HL-60/S4 (cell line): ENCODE results near the gene CXorf58.

ENCODE experiments used
- in situ Hi-C: fragments of 300-500 bp; cut with MboI; formaldehyde crosslinking; loops from 2 replicates; pipeline ENCODE4 v1.14.3; 2022; ENCODE audit warnings: low sequenced_read_pairs

The CXorf58 gene

GRCh38 chrX:23900220-23900797, 7.5 kb upstream of the CXorf58 start:
- in situ Hi-C loops: loop anchor here (10.0 kb wide), 2 partner anchors 116 to 206 kb away; partner anchors contain the start of gene SAT1

- in situ Hi-C loops: loop anchor here (10.0 kb wide), 2 partner anchors 116 to 206 kb away; partner anchors contain the start of gene SAT1
These were observed 6.7 kb upstream of the CXorf58 start for GRCh38 chrX:23901060-23901459.

DNA sequence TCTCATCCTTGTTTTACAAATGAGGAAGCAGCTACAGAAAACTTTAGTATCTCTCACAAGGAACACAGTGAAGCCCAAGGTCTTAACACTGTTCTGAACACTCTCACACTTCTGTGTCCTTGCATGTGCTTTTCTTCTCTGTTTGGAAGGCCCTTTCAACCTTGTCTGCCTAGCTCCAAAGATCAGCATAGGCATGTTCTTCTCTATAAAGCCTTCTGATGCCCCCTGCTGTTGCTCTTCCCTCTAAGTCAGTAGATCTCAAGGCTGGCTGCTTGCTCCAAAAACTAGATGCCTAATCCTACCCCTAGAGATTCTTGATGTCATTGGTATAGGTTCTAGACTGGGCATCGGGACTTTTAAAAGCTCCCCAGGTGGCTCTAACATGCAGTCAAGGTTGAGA, 6.0 kb upstream of the CXorf58 start:
- in situ Hi-C loops: loop anchor here (10.0 kb wide), 2 partner anchors 117 to 207 kb away; partner anchors contain the start of gene SAT1

DNA sequence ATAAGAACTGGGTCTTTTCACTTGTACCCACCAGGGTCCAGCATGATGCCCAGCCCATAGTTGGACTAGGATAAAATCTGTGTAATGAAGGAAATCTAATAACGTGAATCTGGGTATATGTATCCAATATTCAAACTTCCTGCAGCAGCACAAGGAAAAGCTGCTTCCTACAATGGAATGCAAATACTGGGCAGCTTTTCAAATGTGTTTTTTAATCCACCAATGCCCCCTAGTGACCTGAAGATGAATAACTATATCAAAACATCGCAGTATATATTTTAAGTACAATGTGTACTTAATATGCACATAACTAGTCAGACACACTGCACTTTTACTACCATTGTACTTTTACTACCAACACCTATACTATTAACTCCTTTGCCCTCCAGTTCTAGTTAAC, 5.4 kb upstream of the CXorf58 start:
- in situ Hi-C loops: loop anchor here (10.0 kb wide), 2 partner anchors 118 to 208 kb away; partner anchors contain the start of gene SAT1

DNA sequence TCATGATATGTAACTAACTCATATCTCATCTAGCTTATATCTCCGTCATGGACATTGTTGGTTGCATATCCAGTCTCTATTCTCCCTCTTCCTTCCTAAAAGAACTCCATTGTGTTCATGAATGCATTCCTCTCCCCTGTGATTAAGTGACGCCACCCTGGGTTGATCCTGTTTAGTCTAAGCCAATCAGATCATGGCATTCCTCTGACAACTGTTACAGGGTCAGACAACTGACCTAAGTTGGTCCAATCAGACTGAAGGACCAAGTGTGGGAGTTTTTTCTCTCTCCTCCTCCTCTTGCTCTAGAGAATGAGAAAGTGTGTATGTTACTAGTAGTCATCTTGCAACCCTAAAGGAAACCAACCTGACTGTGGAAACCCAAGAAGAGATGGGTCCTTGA, 3.7 kb upstream of the CXorf58 start:
- in situ Hi-C loops: loop anchor here (10.0 kb wide), 2 partner anchors 119 to 209 kb away; partner anchors contain the start of gene SAT1

DNA sequence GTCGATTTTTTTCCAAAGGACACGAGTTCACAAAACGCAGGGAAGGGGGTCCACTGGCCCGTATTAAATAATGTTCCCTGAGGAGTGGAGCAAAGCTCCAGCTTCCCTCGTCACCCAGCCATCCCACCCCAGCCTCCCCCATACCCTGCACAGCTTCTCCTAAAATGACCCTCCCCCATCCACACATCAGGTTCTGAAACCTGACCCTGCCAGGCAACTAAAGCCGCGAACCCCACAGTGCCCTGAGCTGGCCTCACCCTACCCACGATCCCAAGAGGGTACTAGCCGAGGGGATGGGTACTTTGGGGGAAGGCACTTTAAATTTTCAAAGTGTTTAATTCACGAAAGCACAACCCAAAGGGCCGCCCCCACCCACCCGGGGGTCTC, 702 bp upstream of the CXorf58 start:
- in situ Hi-C loops: loop anchor here (10.0 kb wide), 2 partner anchors 122 to 212 kb away; partner anchors contain the start of gene SAT1

DNA sequence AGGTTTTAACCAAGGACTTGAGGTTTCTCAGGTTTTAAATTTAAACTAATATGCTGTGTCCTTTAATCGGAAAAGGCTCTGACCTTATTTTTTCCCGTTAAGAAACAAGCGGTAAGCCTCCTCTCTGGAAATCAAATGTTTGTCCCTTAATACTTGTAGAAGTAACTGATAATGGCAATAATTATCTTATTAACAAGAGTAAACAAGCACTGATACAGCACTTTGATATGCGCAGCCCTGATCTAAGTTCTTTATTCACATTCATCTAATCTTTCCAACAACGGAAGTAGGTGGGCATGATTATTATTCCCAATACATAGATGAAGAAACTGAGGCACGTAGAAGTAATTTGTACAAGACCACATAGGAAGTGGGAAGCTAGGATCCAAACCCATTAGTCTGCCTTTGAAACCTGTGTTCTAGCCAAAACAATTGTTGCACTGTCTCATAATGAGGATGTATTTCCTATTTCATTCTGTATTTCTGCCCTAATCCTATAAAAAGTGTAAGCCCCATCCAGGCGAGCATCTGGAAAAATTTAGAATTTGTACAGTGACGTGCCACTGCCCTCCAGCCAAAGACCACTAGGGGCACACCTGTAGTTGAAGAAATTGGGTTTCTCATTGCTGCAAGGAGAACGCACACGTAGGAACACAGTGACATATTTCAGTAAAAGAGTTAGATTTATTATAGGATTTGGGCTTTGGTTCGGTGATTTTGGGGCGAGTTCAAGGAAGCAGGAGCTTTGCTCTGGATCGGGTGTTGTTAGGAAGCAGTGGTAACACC, 606 bp downstream of the CXorf58 start:
- in situ Hi-C loops: loop anchor here (10.0 kb wide), 2 partner anchors 124 to 214 kb away; partner anchors contain the start of gene SAT1

DNA sequence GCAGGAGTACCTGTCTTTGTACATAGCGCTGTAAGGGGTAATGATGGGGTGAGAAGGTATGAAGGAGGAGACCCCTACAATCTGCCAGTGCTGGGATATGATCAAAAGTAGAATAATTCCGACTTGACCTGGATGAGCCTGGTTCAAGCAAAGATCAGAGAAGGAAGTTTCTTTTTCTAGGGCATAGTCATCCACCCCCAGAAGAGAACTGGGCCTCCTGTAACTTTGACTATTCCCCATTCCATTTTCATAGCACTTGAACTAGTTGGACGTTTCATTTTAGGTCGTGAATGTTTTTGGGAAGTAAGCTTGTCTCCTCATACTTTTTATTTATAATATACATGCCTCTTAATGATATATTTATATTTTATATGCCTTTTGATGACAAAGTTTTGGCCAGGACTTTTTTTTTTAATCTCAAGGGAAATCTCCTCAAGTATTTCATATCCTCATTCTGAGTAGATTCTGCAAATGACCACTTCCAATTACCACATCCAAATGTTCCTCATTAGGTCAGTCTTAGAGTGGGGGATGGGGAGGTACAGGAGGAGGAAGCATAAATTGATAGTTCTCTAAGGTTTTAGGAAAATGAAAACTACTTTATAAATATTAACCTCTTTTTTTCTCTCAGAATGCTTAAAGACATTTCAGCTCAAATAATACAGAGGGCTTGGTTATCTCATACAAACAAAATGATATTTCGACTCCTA, 3.5 kb downstream of the CXorf58 start:
- in situ Hi-C loops: no loop called here

DNA sequence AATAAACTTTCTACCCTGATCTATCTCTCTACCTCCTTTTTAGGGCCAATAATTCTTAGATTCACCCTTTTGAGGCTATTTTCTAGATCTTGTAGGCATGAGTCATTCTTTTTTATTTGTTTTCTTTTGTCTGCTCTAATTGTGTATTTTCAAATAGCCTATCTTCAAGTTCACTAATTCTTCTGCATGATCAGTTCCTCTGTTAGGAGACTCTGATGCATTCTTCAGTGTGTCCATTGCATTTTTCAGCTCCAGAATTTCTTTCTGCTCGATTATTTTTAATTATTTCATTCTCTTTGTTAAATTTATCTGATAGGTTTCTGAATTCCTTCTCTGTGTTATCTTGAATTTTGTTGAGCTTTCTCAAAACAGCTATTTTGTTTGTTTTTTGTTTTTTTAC, 11.3 kb downstream of the CXorf58 start:
- in situ Hi-C loops: no loop called here

DNA sequence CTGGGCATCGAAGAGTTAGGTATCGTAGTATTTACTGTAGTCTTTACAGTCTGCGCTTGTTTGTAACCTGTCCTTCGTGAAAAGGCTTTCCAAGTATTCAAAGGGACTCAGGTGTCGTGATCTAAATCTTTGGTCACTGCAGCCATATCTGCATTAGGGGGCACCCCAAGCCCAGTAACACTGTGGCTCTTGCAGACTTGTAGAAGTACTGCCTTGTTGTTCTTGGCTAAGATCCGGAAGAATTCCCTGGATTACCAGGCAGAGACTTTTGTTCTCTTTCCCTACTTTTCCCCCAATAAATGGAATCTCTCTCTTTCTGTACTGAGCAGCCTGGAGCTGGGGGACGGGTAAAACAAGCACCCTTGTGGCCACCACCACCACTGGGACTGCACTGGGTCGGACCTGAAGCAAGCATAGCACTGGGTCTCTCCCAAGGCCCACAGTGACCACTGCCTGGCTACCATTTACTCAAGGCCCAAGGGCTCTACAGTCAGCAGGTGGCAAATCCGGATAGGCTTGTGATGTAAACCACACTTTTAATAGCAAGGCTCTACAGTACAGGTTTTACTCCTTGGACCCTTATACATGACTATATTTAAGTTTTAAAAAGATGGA, 12.0 kb downstream of the CXorf58 start:
- in situ Hi-C loops: no loop called here

GRCh38 chrX:23926015-23926414, 18.2 kb downstream of the CXorf58 start:
- in situ Hi-C loops: no loop called here

GRCh38 chrX:23930894-23931604, 23.2 kb downstream of the CXorf58 start:
- in situ Hi-C loops: no loop called here

GRCh38 chrX:23932046-23932445, 24.2 kb downstream of the CXorf58 start:
- in situ Hi-C loops: no loop called here

DNA sequence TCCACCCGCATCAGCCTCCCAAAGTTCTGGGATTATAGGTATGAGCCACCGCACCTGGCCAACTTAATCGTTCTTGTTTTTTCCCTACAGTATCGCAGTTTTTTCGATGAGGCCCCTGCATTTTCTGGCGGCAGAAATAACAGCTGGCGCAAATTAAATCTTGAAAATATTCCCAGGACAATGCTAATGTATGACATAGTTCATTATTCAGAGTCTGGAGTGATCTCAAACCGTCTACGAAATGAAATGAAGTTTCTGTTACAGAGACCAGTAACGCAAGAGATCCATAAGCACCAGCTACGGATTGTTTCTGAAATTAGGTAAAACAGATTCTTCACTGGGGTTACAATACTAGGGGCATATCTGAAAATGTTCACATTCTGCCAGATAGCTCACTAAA, 27.3 kb downstream of the CXorf58 start:
- in situ Hi-C loops: no loop called here

DNA sequence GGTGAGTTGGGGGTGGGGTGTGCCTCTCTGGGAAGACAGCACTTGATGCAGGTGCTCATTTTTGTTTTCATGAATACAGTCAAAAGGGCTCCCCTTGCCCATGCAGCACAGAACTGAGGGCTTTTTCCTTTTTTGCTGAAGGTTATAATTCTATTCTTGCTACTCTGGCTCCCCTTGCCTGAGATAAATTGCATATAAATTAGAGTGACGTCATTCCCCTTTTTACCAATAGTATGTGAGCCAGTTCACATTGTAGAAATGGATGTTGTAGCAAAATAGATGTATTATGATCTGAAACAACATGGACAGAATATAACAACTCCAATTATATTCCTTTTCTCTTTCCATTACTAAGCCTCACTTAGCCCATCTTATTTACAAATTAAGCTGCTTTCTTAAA, 28.4 kb downstream of the CXorf58 start:
- in situ Hi-C loops: no loop called here

GRCh38 chrX:23937100-23937499, 29.3 kb downstream of the CXorf58 start:
- in situ Hi-C loops: no loop called here

DNA sequence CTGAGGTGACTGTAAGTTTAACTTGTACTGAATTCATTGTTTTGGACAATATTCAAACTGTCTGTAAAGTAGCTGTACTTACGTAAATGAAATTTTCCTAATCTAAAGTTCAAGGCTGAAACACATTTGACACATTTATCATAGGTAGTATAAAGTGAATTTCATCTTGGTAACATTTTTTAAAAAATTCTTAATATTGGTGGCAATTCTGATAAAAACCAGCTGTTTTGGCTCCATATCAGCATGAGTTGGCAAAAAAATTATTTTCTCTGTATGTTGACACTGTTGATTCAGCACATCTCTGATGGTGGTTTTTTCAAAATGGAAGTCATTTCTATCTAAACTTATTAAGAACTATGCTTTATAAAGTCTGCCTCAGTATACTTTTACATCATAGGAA, 30.9 kb downstream of the CXorf58 start:
- in situ Hi-C loops: no loop called here

DNA sequence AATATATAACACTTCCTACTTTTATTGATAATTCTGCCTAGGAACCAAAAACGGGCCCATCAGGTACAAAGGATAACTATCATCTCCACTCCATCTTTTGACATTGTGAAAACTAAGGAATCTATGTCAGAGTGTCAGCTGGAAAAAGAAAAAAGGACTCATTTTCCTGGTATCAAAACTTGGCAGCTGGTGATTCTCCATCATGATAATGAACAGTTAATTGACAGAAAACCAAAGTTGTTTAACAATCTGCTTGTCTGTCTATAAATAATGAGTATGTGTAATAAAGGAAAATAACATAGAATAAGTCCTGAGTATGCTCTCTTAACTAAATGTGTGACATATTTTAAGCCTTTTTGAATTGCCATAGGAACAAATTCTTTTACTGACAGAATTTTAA, 31.4 kb downstream of the CXorf58 start:
- in situ Hi-C loops: no loop called here

DNA sequence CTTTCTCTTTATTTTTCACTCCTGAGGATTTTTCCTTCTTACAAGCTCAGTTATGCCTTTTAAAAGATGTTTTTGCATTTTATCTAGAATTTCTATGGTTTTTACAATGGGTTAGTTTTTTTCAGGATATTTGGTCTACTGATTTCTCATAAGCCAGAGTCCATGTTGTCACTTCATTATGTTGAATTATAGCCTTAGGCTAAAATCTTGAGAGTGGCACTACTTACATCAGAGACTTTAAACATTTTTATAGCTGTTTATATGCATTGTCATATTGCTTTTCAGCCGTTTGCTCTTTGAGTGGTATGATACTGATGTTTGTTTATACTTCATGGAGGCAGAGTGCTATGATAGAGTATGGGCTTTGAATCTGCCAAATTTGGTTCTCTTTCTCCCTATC, 36.4 kb downstream of the CXorf58 start:
- in situ Hi-C loops: no loop called here

DNA sequence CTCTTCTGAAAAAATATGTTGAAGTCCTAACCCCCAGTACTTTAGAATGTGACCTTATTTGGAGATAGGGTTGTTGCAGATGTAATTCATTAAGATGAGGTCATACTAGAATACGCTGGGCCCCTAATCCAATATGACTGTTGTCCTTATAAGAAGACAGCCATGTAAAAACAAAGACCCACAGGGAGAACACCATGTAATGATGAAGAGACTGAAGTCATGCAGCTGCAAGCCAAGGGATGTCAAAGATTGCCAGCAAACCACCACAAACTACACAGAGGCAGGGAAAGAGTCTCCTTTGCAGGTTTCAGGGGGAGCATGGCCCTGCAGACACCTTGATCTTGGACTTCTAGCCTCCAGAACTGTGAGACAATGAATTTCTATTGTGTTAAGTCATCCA, 37.4 kb downstream of the CXorf58 start:
- in situ Hi-C loops: no loop called here
